ENCODE data around the gene SIL1.

SIL1 gene

DNA sequence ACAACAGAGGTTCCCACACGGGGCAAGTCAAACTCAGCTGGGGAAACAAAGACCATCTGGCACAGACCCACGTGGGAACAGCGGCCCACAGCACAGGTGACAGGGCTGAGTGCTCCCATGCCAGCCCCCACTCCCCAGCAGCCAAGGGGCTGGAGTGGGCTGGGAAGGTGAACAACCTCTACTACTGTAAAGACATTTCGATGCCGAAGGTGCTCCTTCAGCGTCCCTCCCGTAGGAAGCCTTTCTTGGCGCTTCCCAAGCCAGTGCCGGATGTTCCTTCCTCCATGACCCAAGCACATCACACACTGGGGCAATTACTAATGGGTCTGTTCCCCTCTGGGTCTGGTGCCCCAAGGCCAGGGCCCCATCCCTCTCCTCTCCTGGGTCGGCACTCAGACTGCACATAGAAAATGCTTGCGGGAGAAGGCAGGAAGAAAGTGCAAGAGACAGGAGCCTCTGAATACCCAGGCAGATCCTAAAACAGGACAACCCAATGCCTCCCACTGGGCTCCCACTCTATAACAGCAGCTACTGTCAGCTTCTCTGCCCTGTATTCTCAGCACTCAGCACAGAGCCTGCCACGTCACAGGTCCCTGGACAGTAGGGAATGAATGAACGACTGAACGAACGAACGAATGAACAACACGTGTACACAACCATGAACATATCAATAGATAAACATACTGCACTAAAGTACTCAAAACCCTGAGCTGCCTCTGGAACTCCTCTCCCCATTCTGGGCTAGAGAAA lies 246.0 kb downstream of the SIL1 start:
- DNase-seq = no peak

- no peak for DNase-seq
Observed at GRCh38 chr5:138951091-138951985, 246.8 kb downstream of the SIL1 start.

- DNase-seq = no peak
Observed at GRCh38 chr5:138950421-138951031, 247.6 kb downstream of the SIL1 start.

DNA sequence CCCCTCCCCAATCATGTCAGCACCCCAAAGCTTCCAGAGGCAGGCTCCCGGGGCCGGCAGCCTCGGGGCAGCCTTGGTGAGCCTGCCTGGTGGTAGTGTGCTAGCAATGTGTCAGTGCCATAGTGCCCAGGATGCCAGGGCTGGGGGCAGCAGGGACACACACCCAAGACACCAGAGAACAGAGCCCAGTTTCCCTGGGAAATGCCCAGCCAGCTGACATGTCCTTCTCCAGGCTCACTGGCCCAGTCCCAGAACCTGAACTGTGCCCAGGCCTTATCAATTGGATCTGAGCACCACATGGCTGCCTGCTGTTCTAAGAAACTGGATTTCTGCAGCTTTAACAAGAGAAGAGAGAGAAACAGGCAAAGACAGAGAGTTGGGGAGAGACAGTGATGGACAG lies 248.2 kb downstream of the SIL1 start:
- DNase-seq = no peak

GRCh38 chr5:138949223-138949574 lies 249.0 kb downstream of the SIL1 start:
- DNase-seq = no peak

DNA sequence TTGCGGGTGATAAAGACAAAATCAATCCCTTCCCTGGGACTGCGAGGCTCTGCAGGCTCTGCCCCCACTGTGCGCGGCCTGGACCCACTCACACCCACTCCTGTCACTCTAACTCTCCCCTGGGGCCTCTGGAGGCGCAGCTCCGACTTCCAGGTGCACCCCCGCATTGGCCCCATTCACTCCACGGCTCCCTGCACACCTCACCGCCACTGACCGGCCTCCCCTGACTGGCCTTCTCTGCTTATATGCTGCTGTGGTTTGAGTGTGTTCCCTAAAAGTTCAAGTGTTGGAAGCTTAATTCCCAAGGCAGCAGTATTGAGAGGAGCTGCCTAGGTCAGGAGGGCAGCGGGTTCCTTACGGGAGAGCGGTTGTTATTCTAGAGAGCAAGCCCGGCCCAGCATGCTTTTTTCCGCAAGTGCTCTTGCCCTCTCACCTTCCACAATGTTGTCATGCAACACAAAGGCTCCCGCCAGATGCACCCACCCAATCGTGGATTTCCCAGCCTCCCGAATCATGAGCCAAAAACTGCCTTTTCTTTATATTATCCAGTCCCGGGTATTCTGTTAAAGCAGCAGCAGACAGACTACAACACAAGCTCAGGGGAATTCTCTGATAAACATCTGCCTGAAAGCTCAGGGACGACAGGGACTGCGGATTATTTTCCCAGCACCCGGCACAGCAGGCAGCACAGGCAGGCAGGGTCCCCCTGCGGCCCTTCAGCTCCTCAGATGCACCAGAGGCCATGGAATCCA lies 249.5 kb downstream of the SIL1 start:
- DNase-seq = no peak

DNA sequence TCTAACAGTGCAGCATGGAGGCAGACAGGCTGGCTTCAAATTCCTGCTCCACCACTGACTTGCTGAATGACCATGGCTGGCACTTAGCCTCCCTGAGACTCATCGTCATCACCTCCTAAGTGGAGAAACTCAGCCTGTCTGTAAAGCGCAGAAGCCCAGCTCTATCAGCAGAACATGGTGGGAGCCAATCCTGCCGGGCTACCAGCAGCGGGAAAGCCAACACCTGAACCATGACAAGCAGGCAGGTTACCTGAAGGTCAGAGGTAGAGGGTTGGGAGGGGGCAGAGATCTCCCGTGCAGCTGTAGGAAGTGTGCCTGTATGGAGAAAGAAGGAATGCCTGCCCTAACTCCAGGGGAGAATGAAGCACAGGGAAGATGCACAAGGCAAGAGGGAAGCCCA lies 250.4 kb downstream of the SIL1 start:
- no peak for DNase-seq

DNA sequence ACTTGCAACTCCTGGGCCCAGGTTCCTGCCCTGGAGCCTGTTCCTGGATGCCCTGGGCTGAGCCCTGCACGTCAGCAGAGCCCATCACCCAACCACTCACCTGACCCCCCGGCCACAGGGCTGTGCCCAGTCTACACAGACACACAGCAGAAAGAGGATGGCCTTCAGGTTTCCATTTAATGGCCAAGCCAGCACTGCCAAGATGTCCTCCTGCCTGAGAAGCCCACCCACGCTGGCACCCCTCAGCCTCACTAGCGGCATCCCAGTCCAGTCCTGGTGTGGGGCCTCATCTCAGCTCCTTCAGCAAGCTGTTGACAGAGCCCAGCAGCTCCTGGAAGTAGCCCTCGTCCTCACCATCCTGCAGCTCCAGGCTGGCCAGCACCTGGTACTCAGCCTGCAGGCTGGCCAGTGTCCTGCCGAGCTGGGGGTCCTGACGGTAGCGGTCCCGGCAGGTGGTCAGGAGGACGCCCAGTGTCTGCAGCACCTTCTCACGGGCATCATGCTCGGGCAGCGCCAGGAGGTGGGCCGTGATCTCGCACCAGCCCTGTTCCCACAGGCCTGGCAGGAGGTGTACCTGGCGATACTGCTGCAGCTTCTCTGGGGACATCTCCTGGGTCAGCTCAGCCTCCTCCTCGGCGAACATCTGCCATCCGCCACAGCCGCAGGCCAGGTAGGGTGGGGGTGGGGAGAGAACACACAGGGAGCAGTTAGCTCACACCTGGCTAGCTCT lies 251.2 kb downstream of the SIL1 start:
- no peak for DNase-seq

GRCh38 chr5:138946241-138946623 lies 251.9 kb downstream of the SIL1 start:
- no peak for DNase-seq

DNA sequence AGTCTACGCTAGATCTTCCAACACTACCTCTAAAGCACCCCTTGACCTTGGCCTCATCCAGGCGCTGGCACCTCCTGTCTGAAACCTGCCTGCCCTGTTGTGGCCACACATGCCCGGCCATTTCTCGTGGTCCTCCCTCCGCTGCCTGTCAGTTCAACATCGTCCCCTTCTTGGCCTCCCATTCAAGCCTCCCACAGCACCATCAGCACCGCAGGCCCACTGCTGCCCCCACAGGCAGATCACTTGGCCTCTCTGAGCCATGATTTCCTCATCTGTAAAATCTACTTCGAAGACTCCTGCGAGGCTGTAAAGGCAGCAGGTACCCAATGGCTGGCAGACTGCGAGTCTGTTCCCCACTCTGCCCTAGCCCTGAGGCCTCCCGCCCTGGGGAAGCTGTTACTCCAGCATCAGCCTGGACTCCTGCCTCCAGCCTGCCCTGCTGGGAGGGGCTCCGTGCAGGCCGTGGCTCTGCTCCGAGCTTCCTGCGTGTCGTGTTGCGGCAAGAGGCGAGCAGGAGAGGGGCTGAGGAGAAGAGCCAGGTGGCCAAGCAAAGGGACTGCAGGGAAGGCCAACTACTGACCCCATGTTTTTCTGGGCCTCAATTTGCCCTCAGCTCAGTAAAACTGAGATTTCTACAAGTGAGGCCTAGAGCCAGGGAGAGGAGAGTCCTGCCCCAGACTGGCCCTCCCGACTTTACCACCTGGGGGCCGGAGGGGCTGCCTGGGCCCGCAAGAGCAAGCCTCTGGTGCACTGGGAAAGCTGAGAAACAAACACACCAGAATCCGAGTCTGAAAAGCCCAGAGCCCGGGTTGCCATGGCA lies 252.5 kb downstream of the SIL1 start:
- no peak for DNase-seq

DNA sequence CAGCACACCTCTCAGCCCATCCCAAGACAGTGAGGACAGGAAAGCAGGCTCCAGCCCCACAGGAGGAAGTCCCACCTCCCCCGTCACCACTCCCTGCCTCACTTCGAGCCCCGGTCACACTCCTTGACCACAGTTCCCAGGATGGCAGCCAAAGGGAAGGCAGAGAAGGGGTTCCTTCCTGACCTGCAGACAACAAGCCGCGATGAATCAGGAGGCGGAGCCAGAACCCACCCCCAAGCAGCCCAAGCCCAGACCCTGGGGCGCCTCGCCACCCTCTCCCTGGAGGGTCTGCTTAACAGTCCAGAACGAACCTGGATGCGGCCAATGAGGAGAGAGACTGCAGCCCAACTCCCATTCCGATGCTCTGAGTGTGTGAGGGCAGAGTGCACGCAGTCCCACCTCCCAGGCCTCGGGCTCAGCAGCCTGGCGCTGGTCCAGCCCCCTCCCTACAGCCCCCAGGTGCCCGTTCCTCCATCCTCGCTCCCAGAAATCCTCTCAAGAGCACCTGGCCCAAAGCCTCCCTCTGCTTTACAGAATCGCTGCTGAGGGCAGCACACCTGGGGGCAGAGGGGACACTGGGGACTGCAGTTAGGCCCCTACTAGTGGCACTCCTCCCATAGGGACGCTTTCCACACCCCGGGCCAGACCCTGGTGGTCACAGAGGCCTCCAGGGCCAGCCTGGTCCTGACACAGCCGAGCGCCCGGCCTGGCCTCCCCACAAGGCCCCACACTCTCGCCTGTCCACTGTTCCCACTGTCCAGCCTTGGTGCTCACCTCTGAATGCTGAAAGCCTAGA lies 253.4 kb downstream of the SIL1 start:
- DNase-seq = peak; percentile 99

GRCh38 chr5:138943599-138944173 lies 254.5 kb downstream of the SIL1 start:
- DNase-seq = no peak

DNA sequence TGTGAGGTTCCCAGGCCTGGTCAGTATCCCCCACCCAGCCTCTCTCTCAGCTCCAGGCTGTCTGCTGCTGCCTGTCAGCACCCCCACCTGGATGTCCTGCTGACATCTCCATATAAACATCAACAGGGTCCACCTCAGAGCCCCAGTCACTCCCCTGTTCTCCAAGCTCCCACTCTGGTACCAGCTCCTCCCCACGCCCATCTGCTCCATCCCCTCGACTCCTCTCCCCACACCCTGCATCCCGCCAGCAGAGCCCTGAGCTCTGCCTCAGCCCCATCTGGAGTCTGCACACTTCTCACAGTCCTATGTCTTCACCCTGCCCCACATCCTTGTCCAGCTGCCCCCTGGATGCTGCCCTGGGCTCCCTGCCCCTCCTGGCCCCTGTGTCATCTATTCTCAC lies 255.3 kb downstream of the SIL1 start:
- no peak for DNase-seq

- no peak for DNase-seq
Observed at GRCh38 chr5:138942066-138942465, 256.1 kb downstream of the SIL1 start.

GRCh38 chr5:138938526-138938925 lies 259.6 kb downstream of the SIL1 start:
- no peak for DNase-seq

GRCh38 chr5:138937392-138938387 lies 260.5 kb downstream of the SIL1 start:
- no peak for DNase-seq

DNA sequence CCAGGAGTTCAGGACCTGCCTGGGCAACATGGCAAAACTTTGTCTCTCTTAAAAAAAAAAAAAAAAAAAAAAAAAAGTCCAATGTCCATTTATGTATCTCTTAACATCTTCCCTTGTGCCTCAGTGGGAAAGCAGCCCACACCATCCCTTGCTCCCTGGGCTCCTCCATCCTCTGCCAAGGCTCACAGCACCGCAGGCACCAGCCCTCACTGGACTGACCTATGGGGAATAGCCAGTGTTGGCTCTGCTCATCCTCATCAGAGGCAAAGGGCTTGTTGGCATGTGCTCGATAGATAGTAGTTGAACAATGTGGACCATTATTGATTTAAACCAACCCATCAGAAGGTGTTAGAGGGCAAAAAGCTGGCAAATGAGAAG lies 261.2 kb downstream of the SIL1 start:
- no peak for DNase-seq

- no peak for DNase-seq
Observed at GRCh38 chr5:138936225-138936967, 261.8 kb downstream of the SIL1 start.
